ENCODE results near the gene ATXN7.

GRCh38 chr3:64047787-64048186 is 184.1 kb downstream of the ATXN7 start:
- TF ChIP-seq POLR2AphosphoS5 (IDR thresholded peaks at IDR 0.05) (no peak), CTCF (IDR thresholded peaks at IDR 0.05; ENCODE audit: poor library complexity, severe bottlenecking) (no peak)
